ENCODE data around the gene GSTO2. TPM values are rescaled to one million over a fixed set of nuclear protein-coding genes. Genes with fewer than 3 reads are reported as not detected.

GSTO2 gene
- total and polyA plus RNA-seq, 2 of the 13 experiments (the other 11 are each of a cell fraction or from before 2014, with no cell fraction given), result 2.1 to 7.9 TPM

DNA sequence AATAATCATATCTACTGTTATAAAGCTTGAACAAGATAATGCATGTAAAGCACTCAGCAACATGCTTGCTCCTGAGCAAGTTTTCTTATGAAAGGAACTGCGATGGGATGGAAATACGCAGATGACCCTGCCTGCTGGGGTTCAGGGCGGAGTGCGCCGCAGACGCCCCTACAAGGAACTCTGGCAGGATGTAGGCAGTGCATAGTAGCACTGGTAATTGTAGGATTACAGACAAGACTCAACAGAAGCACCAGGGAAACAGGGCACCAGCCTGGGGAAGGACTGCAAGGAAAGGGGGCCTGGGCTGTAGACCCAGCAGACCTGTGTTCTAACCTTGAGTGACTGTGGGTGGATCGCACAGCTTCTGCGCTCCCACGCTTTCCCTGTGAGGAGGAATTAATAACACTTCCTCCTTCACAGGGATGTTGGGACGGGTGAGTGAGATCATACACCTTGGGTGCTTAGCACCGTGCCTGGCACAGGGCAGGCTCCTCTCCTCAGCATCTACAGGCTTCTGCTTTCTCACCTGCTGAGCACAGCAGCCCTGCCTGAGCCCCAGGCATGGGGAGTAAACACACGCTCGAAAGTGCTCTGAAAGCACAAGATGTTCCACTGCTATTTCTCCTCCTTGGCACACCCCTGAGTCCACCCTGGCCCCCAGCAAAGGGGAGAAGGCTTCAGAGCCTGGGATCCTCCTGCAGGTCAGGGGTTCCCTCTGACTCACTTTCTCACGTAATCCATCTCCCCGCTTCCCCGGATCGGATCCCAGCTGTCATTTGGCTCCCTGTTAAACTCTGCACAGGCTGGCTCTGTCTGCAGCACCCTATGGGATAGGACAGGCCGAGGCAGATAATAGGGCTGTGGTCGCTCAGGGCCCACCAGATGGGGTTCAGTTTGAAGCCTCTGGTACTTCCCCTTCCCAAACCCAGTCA is 50.1 kb downstream of the GSTO2 start:
- no peaks in the 10 kb centered on the region for H3K9me3 ChIP-seq (ENCODE audit: low read length)
- CTCF ChIA-PET (ENCODE audit: low intra/inter-chr PET ratio, low total read pairs), result no interaction called here
- WGBS (ENCODE audit: low lambda C conversion rate), result 94% methylated on average over 17 of the region's 19 CpGs
- 0 out of 2 replicates have a peak, but pooled peaks cover 3% of the 10 kb centered on the region for H4K20me1 ChIP-seq (ENCODE audit: insufficient read depth, low read length)
- DNase-seq (ENCODE audit: low spot score), result no peak
- no peaks in the 10 kb centered on the region for H3K4me1 ChIP-seq (ENCODE audit: insufficient read depth, low read length)
- no peak for ATAC-seq
- no peak overlapping the region for H3K27ac ChIP-seq (ENCODE audit: extremely low read length, insufficient read depth, low read length)
- POLR2A ChIA-PET, result no interaction called here
- H3K27me3 ChIP-seq (ENCODE audit: control insufficient read depth in 1 of 2, insufficient read depth in 2 of 2, low read length in 2 of 2), result no peaks in the 10 kb centered on the region
- in situ Hi-C loops (cut with HindIII; ENCODE audit: extremely low pct_ligation_motif_present, low pct_unique_long_range_greater_than_20kb), result no loop called here
- H3K36me3 ChIP-seq (replicated peaks in 1 of 2; ENCODE audit: control insufficient read depth in 1 of 2, insufficient read depth in 2 of 2, low read length in 2 of 2), result peaks cover 3 to 10% of the 10 kb centered on the region in 2 experiments; a peak in 4 of 5 replicates
- no peak for FAIRE-seq
- H3K4me3 ChIP-seq (replicated peaks in 1 of 3; ENCODE audit: insufficient read depth in 1 of 3, low read depth in 2 of 3, low read length in 3 of 3), result no peak overlapping the region
- BruUV-seq (replicated peaks), result no TSS peak
- H2AFZ ChIP-seq (ENCODE audit: low read length), result no peak overlapping the region
- H3K79me2 ChIP-seq (ENCODE audit: insufficient read depth, low read length), result no peaks in the 10 kb centered on the region
- H3K4me2 ChIP-seq (ENCODE audit: low read depth, low read length), result no peak overlapping the region
- H3K9ac ChIP-seq (ENCODE audit: insufficient read depth, low read depth, low read length), result no peak overlapping the region
- intact Hi-C loops (cut with micrococcal nuclease; ENCODE audit: unreplicated experiment), result no loop called here
- TF ChIP-seq ZNF446 (CRISPR knock-in tag; IDR thresholded peaks at IDR 0.05) (no peak), NCOA2 (CRISPR knock-in tag; IDR thresholded peaks at IDR 0.05) (no peak), MLX (CRISPR knock-in tag; IDR thresholded peaks at IDR 0.05) (no peak), ZNF616 (CRISPR knock-in tag; IDR thresholded peaks at IDR 0.05; ENCODE audit: low read depth) (no peak), KDM2A (CRISPR knock-in tag; IDR thresholded peaks at IDR 0.05; ENCODE audit: borderline replicate concordance, low read depth) (no peak)

GRCh38 chr10:104321226-104321625 is 52.2 kb downstream of the GSTO2 start:
- CTCF ChIA-PET (ENCODE audit: low intra/inter-chr PET ratio, low total read pairs), result no interaction called here
- no peak overlapping the region for H3K27ac ChIP-seq (ENCODE audit: extremely low read length, insufficient read depth, low read length)
- BruUV-seq (replicated peaks), result no TSS peak
- in situ Hi-C loops (cut with HindIII; ENCODE audit: extremely low pct_ligation_motif_present, low pct_unique_long_range_greater_than_20kb), result no loop called here
- no peak overlapping the region for H3K9ac ChIP-seq (ENCODE audit: insufficient read depth, low read depth, low read length)
- H3K36me3 ChIP-seq (replicated peaks in 1 of 2; ENCODE audit: control insufficient read depth in 1 of 2, insufficient read depth in 2 of 2, low read length in 2 of 2), result no peaks in the 10 kb centered on the region
- H3K27me3 ChIP-seq (ENCODE audit: control insufficient read depth in 1 of 2, insufficient read depth in 2 of 2, low read length in 2 of 2), result no peaks in the 10 kb centered on the region
- H3K4me1 ChIP-seq (ENCODE audit: insufficient read depth, low read length), result no peaks in the 10 kb centered on the region
- DNase-seq (ENCODE audit: low spot score) (no peak), FAIRE-seq (no peak), ATAC-seq (no peak)
- H3K4me3 ChIP-seq (replicated peaks in 1 of 3; ENCODE audit: insufficient read depth in 1 of 3, low read depth in 2 of 3, low read length in 3 of 3), result no peak overlapping the region
- TF ChIP-seq ZNF576 (CRISPR knock-in tag; IDR thresholded peaks at IDR 0.05) (no peak), ONECUT2 (CRISPR knock-in tag; IDR thresholded peaks at IDR 0.05) (no peak)
- no peaks in the 10 kb centered on the region for H3K9me3 ChIP-seq (ENCODE audit: low read length)
- POLR2A ChIA-PET, result no interaction called here
- H2AFZ ChIP-seq (ENCODE audit: low read length), result no peak overlapping the region
- 90% methylated on average over 2 of the region's 6 CpGs for WGBS (ENCODE audit: low lambda C conversion rate)
- H3K4me2 ChIP-seq (ENCODE audit: low read depth, low read length), result no peak overlapping the region
- H3K79me2 ChIP-seq (ENCODE audit: insufficient read depth, low read length), result no peaks in the 10 kb centered on the region
- 0 out of 2 replicates have a peak, but pooled peaks cover 3% of the 10 kb centered on the region for H4K20me1 ChIP-seq (ENCODE audit: insufficient read depth, low read length)
- intact Hi-C loops (cut with micrococcal nuclease; ENCODE audit: unreplicated experiment), result no loop called here

Measured in HepG2 (cell line).